Keratinocyte (primary cell): ENCODE results near the gene ABCC9. TPM values are rescaled to one million over a fixed set of nuclear protein-coding genes. Genes with fewer than 3 reads are reported as not detected.

ENCODE experiments used
- DNase-seq: peaks from one replicate; pipeline ENCODE4 v3.0.0-alpha.2; 2011; ENCODE audit warnings: low read depth, missing footprints, low spot score
- FAIRE-seq: peaks from 2 replicates; lab custom pipeline; 2011; peaks lifted over from hg19 to GRCh38; lab: Jason Lieb, UNC
- H2AFZ ChIP-seq: 2 replicates; pipeline ENCODE4 v1.6.0; 2012; ENCODE audit warnings: low read length, control low read depth, inconsistent platforms; ENCODE audit not compliant: control insufficient read depth
- H3K27ac ChIP-seq: 2 replicates; pipeline ENCODE4 v1.5.1; 2011; ENCODE audit warnings: low read length; ENCODE audit not compliant: control insufficient read depth, insufficient read depth
- H3K27me3 ChIP-seq: 3 replicates; pipeline ENCODE4 v1.6.0; 2011; ENCODE audit warnings: low read length; ENCODE audit not compliant: control insufficient read depth, insufficient read depth; ENCODE audit errors: extremely low read depth
- H3K36me3 ChIP-seq, 2 experiments: 2 replicates in 1 of 2; 3 replicates in 1 of 2; pipeline ENCODE4 v1.5.1; 2011; ENCODE audit warnings: low read length in 2 of 2, mild to moderate bottlenecking in 1 of 2; ENCODE audit not compliant: control insufficient read depth in 2 of 2, insufficient read depth in 2 of 2; ENCODE audit errors: extremely low read depth in 1 of 2
- H3K4me1 ChIP-seq: 3 replicates; pipeline ENCODE4 v1.5.1; 2011; ENCODE audit warnings: low read length; ENCODE audit not compliant: control insufficient read depth, insufficient read depth; ENCODE audit errors: extremely low read depth
- H3K4me2 ChIP-seq: 3 replicates; pipeline ENCODE4 v1.6.0; 2011; ENCODE audit warnings: low read depth, low read length; ENCODE audit not compliant: control insufficient read depth, insufficient read depth; ENCODE audit errors: extremely low read depth
- H3K4me3 ChIP-seq, 3 experiments: fragments of 200-600 bp in 1 of 3; sonication (generic) in 1 of 3; 2 replicates in 2 of 3; 3 replicates in 1 of 3; pipeline ENCODE4 v1.5.1; 2011 to 2016; ENCODE audit warnings: low read length in 3 of 3, mild to moderate bottlenecking in 3 of 3, control low read depth in 2 of 3, inconsistent platforms in 1 of 3, low read depth in 1 of 3, mixed read lengths in 1 of 3, mixed run types in 1 of 3, moderate library complexity in 1 of 3; ENCODE audit not compliant: control insufficient read depth in 2 of 3, insufficient read depth in 2 of 3; ENCODE audit errors: extremely low read depth in 1 of 3
- H3K79me2 ChIP-seq: 2 replicates; pipeline ENCODE4 v1.6.0; 2012; ENCODE audit warnings: low read length; ENCODE audit not compliant: control insufficient read depth, insufficient read depth
- H3K9ac ChIP-seq: 3 replicates; pipeline ENCODE4 v1.6.0; 2011; ENCODE audit warnings: low read length; ENCODE audit not compliant: control insufficient read depth, insufficient read depth; ENCODE audit errors: extremely low read depth
- H3K9me1 ChIP-seq: 3 replicates; pipeline ENCODE4 v1.6.0; 2011; ENCODE audit warnings: low read length; ENCODE audit not compliant: control insufficient read depth, insufficient read depth; ENCODE audit errors: extremely low read depth
- H3K9me3 ChIP-seq: 2 replicates; pipeline ENCODE4 v1.5.1; 2012; ENCODE audit warnings: low read depth, low read length; ENCODE audit not compliant: control insufficient read depth
- H4K20me1 ChIP-seq: 3 replicates; pipeline ENCODE4 v1.6.0; 2011; ENCODE audit warnings: low read length; ENCODE audit not compliant: control insufficient read depth, insufficient read depth; ENCODE audit errors: extremely low read depth
- EZH2 ChIP-seq: IDR thresholded peaks from one replicate; pipeline ENCODE4 v1.6.1; 2012; ENCODE audit warnings: inconsistent platforms, mild to moderate bottlenecking, low read length, moderate library complexity
- dilution Hi-C: fragments of 300-500 bp; cut with MboI; formaldehyde crosslinking; loops from one replicate; pipeline ENCODE4 v1.7.0; 2020; ENCODE audit warnings: low sequenced_read_pairs; ENCODE audit not compliant: extremely low pct_ligation_motif_present
- polyA plus RNA-seq, 5 experiments: library from polyadenylated mRNA; depleted of rRNA in 3 of 5; stranded (reverse) in 3 of 5; stranded (forward) in 1 of 5; unstranded in 1 of 5; fragments of >200 nt; gene quantifications; 1 replicate in 1 of 5; 2 replicates in 3 of 5; 3 replicates in 1 of 5; pipeline versions ENCODE4 v1.2.1 to v1.2.3, GENCODE V29; 2011 to 2012; ENCODE audit warnings: missing spikeins in 2 of 5, low read depth in 1 of 5, low replicate concordance in 1 of 5
- small RNA-seq, 3 experiments: library from RNA; depleted of rRNA; stranded (forward); fragments of <200 nt; gene quantifications; one replicate each; pipeline ENCODE3, GENCODE V24; 2012; ENCODE audit warnings: low read depth in 3 of 3, low replicate concordance in 1 of 3; ENCODE audit not compliant: insufficient read length in 3 of 3
- TF ChIP-seq, protein P1 (sequence below), 3 experiments: IDR thresholded peaks in 1 of 3; conservative IDR thresholded peaks in 1 of 3; optimal IDR thresholded peaks in 1 of 3; 2 replicates in 2 of 3; 3 replicates in 1 of 3; pipeline versions ENCODE3 to v1.5.1; 2011; ENCODE audit warnings: low read length in 3 of 3, mild to moderate bottlenecking in 3 of 3, moderate library complexity in 2 of 3, control low read depth in 1 of 3, inconsistent platforms in 1 of 3; ENCODE audit not compliant: insufficient read depth in 2 of 3; ENCODE audit errors: extremely low read depth in 1 of 3

The ABCC9 gene
- polyA plus RNA-seq, 1 donor (not counting 4 experiments of a cell fraction or from before 2014, with no cell fraction given) = not detected

DNA sequence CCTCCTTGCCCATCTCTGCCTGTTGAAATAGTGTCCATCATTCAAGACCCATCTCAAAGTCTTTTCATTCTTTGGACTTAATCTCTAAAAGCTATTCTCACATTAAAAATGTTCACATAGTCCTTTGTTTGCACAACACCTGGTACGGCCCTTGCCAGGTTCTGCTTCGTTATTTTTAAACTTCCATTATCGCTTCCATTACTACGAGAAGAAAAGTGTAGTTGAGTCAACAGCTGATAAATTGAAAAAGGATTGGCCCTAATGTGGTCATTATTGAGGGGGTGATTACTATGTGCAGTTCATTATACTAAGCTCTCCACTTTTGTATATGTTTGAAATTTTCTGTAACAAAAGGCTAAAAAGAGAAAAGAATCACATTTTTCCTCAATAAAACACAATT is 184.5 kb downstream of the ABCC9 start:
- DNase-seq = no peak
- no peak for FAIRE-seq
- Histone ChIP-seq H3K4me1 (no peaks in the 10 kb centered on the region), H3K36me3 (no peaks in the 10 kb centered on the region), H3K9me3 (no peaks in the 10 kb centered on the region), H3K27ac (no peak overlapping the region), H3K4me3 (no peak overlapping the region), H2AFZ (no peak overlapping the region), H3K9ac (no peak overlapping the region), H3K79me2 (no peaks in the 10 kb centered on the region), H4K20me1 (no peaks in the 10 kb centered on the region), H3K27me3 (no peaks in the 10 kb centered on the region), H3K9me1 (no peaks in the 10 kb centered on the region), H3K4me2 (no peak overlapping the region)
- dilution Hi-C loops = no loop called here
- TF ChIP-seq EZH2 = no peak
- TF ChIP-seq, protein P1, sequence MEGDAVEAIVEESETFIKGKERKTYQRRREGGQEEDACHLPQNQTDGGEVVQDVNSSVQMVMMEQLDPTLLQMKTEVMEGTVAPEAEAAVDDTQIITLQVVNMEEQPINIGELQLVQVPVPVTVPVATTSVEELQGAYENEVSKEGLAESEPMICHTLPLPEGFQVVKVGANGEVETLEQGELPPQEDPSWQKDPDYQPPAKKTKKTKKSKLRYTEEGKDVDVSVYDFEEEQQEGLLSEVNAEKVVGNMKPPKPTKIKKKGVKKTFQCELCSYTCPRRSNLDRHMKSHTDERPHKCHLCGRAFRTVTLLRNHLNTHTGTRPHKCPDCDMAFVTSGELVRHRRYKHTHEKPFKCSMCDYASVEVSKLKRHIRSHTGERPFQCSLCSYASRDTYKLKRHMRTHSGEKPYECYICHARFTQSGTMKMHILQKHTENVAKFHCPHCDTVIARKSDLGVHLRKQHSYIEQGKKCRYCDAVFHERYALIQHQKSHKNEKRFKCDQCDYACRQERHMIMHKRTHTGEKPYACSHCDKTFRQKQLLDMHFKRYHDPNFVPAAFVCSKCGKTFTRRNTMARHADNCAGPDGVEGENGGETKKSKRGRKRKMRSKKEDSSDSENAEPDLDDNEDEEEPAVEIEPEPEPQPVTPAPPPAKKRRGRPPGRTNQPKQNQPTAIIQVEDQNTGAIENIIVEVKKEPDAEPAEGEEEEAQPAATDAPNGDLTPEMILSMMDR (optimal IDR thresholded peaks at IDR 0.05 in 1 of 3, IDR thresholded peaks at IDR 0.05 in 1 of 3, conservative IDR thresholded peaks at IDR 0.05 in 1 of 3; ENCODE audit: extremely low read depth in 1 of 3, insufficient read depth in 2 of 3, low read length in 3 of 3) = no peak

- no peak for TF ChIP-seq EZH2
- TF ChIP-seq, protein P1 (optimal IDR thresholded peaks at IDR 0.05 in 1 of 3, IDR thresholded peaks at IDR 0.05 in 1 of 3, conservative IDR thresholded peaks at IDR 0.05 in 1 of 3; ENCODE audit: extremely low read depth in 1 of 3, insufficient read depth in 2 of 3, low read length in 3 of 3) = no peak
- dilution Hi-C loops = no loop called here
- no peak overlapping the region for H3K4me3 ChIP-seq
- H3K27ac ChIP-seq = no peak overlapping the region
- no peaks in the 10 kb centered on the region for H3K36me3 ChIP-seq
- DNase-seq (no peak), FAIRE-seq (no peak)
- H2AFZ ChIP-seq = no peak overlapping the region
- H3K79me2 ChIP-seq = no peaks in the 10 kb centered on the region
- no peaks in the 10 kb centered on the region for H4K20me1 ChIP-seq
- H3K4me1 ChIP-seq = no peaks in the 10 kb centered on the region
- no peaks in the 10 kb centered on the region for H3K9me3 ChIP-seq
- H3K9me1 ChIP-seq = no peaks in the 10 kb centered on the region
- H3K9ac ChIP-seq = no peak overlapping the region
- H3K27me3 ChIP-seq = no peaks in the 10 kb centered on the region
- no peak overlapping the region for H3K4me2 ChIP-seq
Observed at GRCh38 chr12:21751517-21751916, 189.7 kb downstream of the ABCC9 start.

Small RNAs within 50 kb of the gene (small RNA-seq; reads per million reads assigned to genes)
- 0 reads per million in 3 experiments for gene AC008250.2

Other genes starting within 250 kb of the ABCC9 start
- not detected in 3 replicates for gene KCNJ8, start 166.7 kb downstream of the ABCC9 start, polyA plus RNA-seq
- 26.9 to 55.0 TPM (median 32.9 TPM) in 3 replicates for gene CMAS, start 104.8 kb upstream of the ABCC9 start, polyA plus RNA-seq